Gastrocnemius medialis (tissue), 4 donors: ENCODE data around the gene HOXC6. TPM values are rescaled to one million over a fixed set of nuclear protein-coding genes. Genes with fewer than 3 reads are reported as not detected.

Experiments used
- ATAC-seq, 2 donors: fragments of 150-250 bp; one replicate each; pipeline ENCODE4 v1.9.1; 2016
- DNase-seq, 2 donors: peaks; one replicate each; pipeline ENCODE4 v3.0.0-alpha.2; 2019
- H3K27ac ChIP-seq, 4 donors: fragments of 200-600 bp; sonication (generic); 1 replicate in 1 of 4; 2 replicates in 3 of 4; pipeline ENCODE4 v1.5.1; 2016 to 2018; ENCODE audit warnings: mild to moderate bottlenecking in 2 of 4, moderate library complexity in 1 of 4
- H3K27me3 ChIP-seq, 3 donors: fragments of 200-600 bp; sonication (generic) in 2 of 3; 1 replicate in 1 of 3; 2 replicates in 2 of 3; pipeline versions ENCODE4 v1.5.1 to v1.6.0; 2016 to 2019; ENCODE audit warnings: mild to moderate bottlenecking in 1 of 3, moderate library complexity in 1 of 3
- H3K36me3 ChIP-seq, 2 donors: fragments of 200-600 bp; sonication (generic) in 1 of 2; one replicate each; pipeline ENCODE4 v1.5.1; 2017 to 2018
- H3K4me1 ChIP-seq, 2 donors: fragments of 200-600 bp; sonication (generic) in 1 of 2; one replicate each; pipeline ENCODE4 v1.5.1; 2016 to 2017; ENCODE audit warnings: mild to moderate bottlenecking in 2 of 2
- H3K4me3 ChIP-seq, 4 donors: fragments of 200-600 bp; sonication (generic) in 3 of 4; 1 replicate in 1 of 4; 2 replicates in 3 of 4; pipeline ENCODE4 v1.5.1; 2016 to 2019; ENCODE audit warnings: mild to moderate bottlenecking in 2 of 4
- H3K9me3 ChIP-seq, 3 donors: fragments of 200-600 bp; sonication (generic) in 2 of 3; 1 replicate in 1 of 3; 2 replicates in 2 of 3; pipeline ENCODE4 v1.5.1; 2016 to 2019
- CTCF ChIP-seq, 5 experiments: fragments of 450-650 bp in 3 of 5; fragments of 200-600 bp in 2 of 5; sonication (generic) in 2 of 5; IDR thresholded peaks in 4 of 5; conservative IDR thresholded peaks in 1 of 5; 1 replicate in 4 of 5; 2 replicates in 1 of 5; pipeline ENCODE4 v1.5.1; 2016 to 2019; ENCODE audit warnings: antibody characterized with exemption in 5 of 5, mild to moderate bottlenecking in 3 of 5, moderate library complexity in 3 of 5
- POLR2A ChIP-seq, 2 donors: fragments of 450-650 bp; IDR thresholded peaks; one replicate each; pipeline ENCODE4 v1.6.1; 2017; ENCODE audit warnings: antibody characterized with exemption in 2 of 2, mild to moderate bottlenecking in 2 of 2, moderate library complexity in 2 of 2
- in situ Hi-C, 4 donors: fragments of 200-750 bp; cut with MboI; loops; one replicate each; pipeline versions ENCODE4 v1.15.0 to v1.8.0; 2017; ENCODE audit warnings: low sequenced_read_pairs in 4 of 4
- intact Hi-C: fragments of 100-400 bp; cut with DNase I; formaldehyde crosslinking; loops from one replicate; pipeline ENCODE4 v1.15.1; 2023; ENCODE audit warnings: low total_unique reads
- total RNA-seq, 4 donors: library from RNA; depleted of rRNA; stranded (reverse); fragments of >200 nt; gene quantifications; one replicate each; pipeline versions ENCODE4 v1.1.0 to v1.2.3, GENCODE V29; 2016

The HOXC6 gene
- total RNA-seq, 4 donors from 2014 or later = 1.0 to 4.7 (median 3.8) TPM

GRCh38 chr12:54049108-54049507 is 20.9 kb downstream of the HOXC6 start:
- ATAC-seq = no peak
- peaks cover 4 to 10% of the 10 kb centered on the region in 2 donors for H3K4me1 ChIP-seq
- no peak overlapping the region for H3K27ac ChIP-seq
- no peaks in the 10 kb centered on the region for H3K9me3 ChIP-seq
- H3K36me3 ChIP-seq = no peaks in the 10 kb centered on the region
- TF ChIP-seq CTCF (IDR thresholded peaks at IDR 0.05 in 4 of 5, conservative IDR thresholded peaks at IDR 0.05 in 1 of 5) = no peak
- TF ChIP-seq POLR2A (IDR thresholded peaks at IDR 0.05) = no peak
- no peak overlapping the region for H3K4me3 ChIP-seq
- DNase-seq = no peak
- in situ Hi-C loops = no loop called here
- peaks cover 0 to 3% (median 0%) of the 10 kb centered on the region in 3 donors for H3K27me3 ChIP-seq
- intact Hi-C loops = no loop called here

- Histone ChIP-seq H3K27me3 (peaks cover 0 to 3% (median 0%) of the 10 kb centered on the region in 3 donors), H3K4me1 (peaks cover 4 to 10% of the 10 kb centered on the region in 2 donors), H3K4me3 (no peak overlapping the region), H3K9me3 (no peaks in the 10 kb centered on the region), H3K36me3 (no peaks in the 10 kb centered on the region), H3K27ac (no peak overlapping the region)
- TF ChIP-seq CTCF (IDR thresholded peaks at IDR 0.05 in 4 of 5, conservative IDR thresholded peaks at IDR 0.05 in 1 of 5) = no peak
- no peak for TF ChIP-seq POLR2A (IDR thresholded peaks at IDR 0.05)
- intact Hi-C loops = no loop called here
- in situ Hi-C loops = no loop called here
- ATAC-seq (no peak), DNase-seq (no peak)
These were observed 22.2 kb downstream of the HOXC6 start for GRCh38 chr12:54050482-54050810.

- peaks cover 0 to 3% (median 0%) of the 10 kb centered on the region in 3 donors for H3K27me3 ChIP-seq
- H3K9me3 ChIP-seq = no peaks in the 10 kb centered on the region
- no peak overlapping the region for H3K27ac ChIP-seq
- DNase-seq = no peak
- H3K36me3 ChIP-seq = no peaks in the 10 kb centered on the region
- no peak overlapping the region for H3K4me3 ChIP-seq
- intact Hi-C loops (no loop called here), in situ Hi-C loops (no loop called here)
- peaks cover 4 to 10% of the 10 kb centered on the region in 2 donors for H3K4me1 ChIP-seq
- TF ChIP-seq POLR2A (IDR thresholded peaks at IDR 0.05) = no peak
- no peak for TF ChIP-seq CTCF (IDR thresholded peaks at IDR 0.05 in 4 of 5, conservative IDR thresholded peaks at IDR 0.05 in 1 of 5)
- ATAC-seq = no peak
These were observed 23.0 kb downstream of the HOXC6 start for GRCh38 chr12:54051026-54051842.

- in situ Hi-C loops = no loop called here
- TF ChIP-seq CTCF (IDR thresholded peaks at IDR 0.05 in 4 of 5, conservative IDR thresholded peaks at IDR 0.05 in 1 of 5) (no peak), POLR2A (IDR thresholded peaks at IDR 0.05) (no peak)
- no peak overlapping the region for H3K27ac ChIP-seq
These were observed 23.7 kb downstream of the HOXC6 start for GRCh38 chr12:54051874-54052437.

More at GRCh38 chr12:54051874-54052437, 23.7 kb downstream of the HOXC6 start:
- H3K4me3 ChIP-seq = no peak overlapping the region
- ATAC-seq (no peak), DNase-seq (no peak)
- peaks cover 4 to 10% of the 10 kb centered on the region in 2 donors for H3K4me1 ChIP-seq
- intact Hi-C loops = no loop called here
- H3K9me3 ChIP-seq = no peaks in the 10 kb centered on the region
- peaks cover 0 to 3% (median 0%) of the 10 kb centered on the region in 3 donors for H3K27me3 ChIP-seq
- H3K36me3 ChIP-seq = no peaks in the 10 kb centered on the region
